HepG2 (cell line): Measurements from ENCODE around the gene KIAA0930. TPM values are rescaled to one million over a fixed set of nuclear protein-coding genes. Genes with fewer than 3 reads are reported as not detected.

Experiments
- ATAC-seq: fragments of 200-7000 bp; cut with Tn5 transposase; 3 replicates; pipeline ENCODE4 v1.9.1; 2020; ENCODE audit warnings: mild to moderate bottlenecking, moderate library complexity
- BruUV-seq: library from RNA; stranded (reverse); fragments of 400-500 nt; replicated peaks from 2 replicates; lab custom pipeline; 2021; lab: Mats Ljungman, UMichigan
- CTCF ChIA-PET: fragments of 300-600 bp; formaldehyde crosslinking; extraction: SDS; loops from one replicate; lab custom pipeline; 2021; ENCODE audit warnings: low total read pairs, inconsistent platforms, low intra/inter-chr PET ratio; lab: Yijun Ruan, JAX
- POLR2A ChIA-PET: fragments of 350-600 bp; sonication (Branson Sonifier 250); formaldehyde crosslinking; loops from one replicate; lab custom pipeline; 2020; ENCODE audit warnings: antibody characterized with exemption, inconsistent platforms; lab: Yijun Ruan, JAX
- DNase-seq: peaks from one replicate; pipeline ENCODE4 v3.0.0-alpha.2; 2015; ENCODE audit warnings: low spot score
- FAIRE-seq: peaks from 3 replicates; lab custom pipeline; 2011; peaks lifted over from hg19 to GRCh38; lab: Jason Lieb, UNC
- H2AFZ ChIP-seq: one replicate; pipeline ENCODE4 v1.6.1; 2011; ENCODE audit warnings: low read length, inconsistent platforms
- H3K27ac ChIP-seq: fragments of 300-600 bp; 3 replicates; pipeline ENCODE4 v1.8.0; 2011; ENCODE audit warnings: mixed run types, mild to moderate bottlenecking, mixed read lengths, low read length, inconsistent platforms; ENCODE audit not compliant: insufficient read depth; ENCODE audit errors: extremely low read length
- H3K27me3 ChIP-seq, 2 experiments: fragments of 200-600 bp in 1 of 2; 2 replicates in 1 of 2; 3 replicates in 1 of 2; pipeline versions ENCODE4 v1.6.0 to v1.8.0; 2011; ENCODE audit warnings: low read length in 2 of 2, mild to moderate bottlenecking in 2 of 2, moderate library complexity in 2 of 2, inconsistent platforms in 1 of 2; ENCODE audit not compliant: insufficient read depth in 2 of 2, control insufficient read depth in 1 of 2
- H3K36me3 ChIP-seq, 2 experiments: fragments of 200-600 bp in 1 of 2; replicated peaks in 1 of 2; 2 replicates in 1 of 2; 3 replicates in 1 of 2; pipeline versions ENCODE4 v1.5.1 to v1.8.0; 2011; ENCODE audit warnings: low read length in 2 of 2, inconsistent platforms in 1 of 2; ENCODE audit not compliant: insufficient read depth in 2 of 2, control insufficient read depth in 1 of 2
- H3K4me1 ChIP-seq: 2 replicates; pipeline ENCODE4 v1.5.1; 2012; ENCODE audit warnings: low read length, inconsistent platforms; ENCODE audit not compliant: insufficient read depth
- H3K4me2 ChIP-seq: 2 replicates; pipeline ENCODE4 v1.6.0; 2011; ENCODE audit warnings: low read depth, low read length, inconsistent platforms
- H3K4me3 ChIP-seq, 3 experiments: fragments of 200-600 bp in 1 of 3; sonication (generic), shearing (Covaris generic) in 1 of 3; replicated peaks in 1 of 3; 2 replicates each; pipeline ENCODE4 v1.5.1; 2011 to 2016; ENCODE audit warnings: low read length in 3 of 3, inconsistent platforms in 2 of 3, low read depth in 2 of 3, mild to moderate bottlenecking in 2 of 3, control low read depth in 1 of 3, mixed read lengths in 1 of 3; ENCODE audit not compliant: insufficient read depth in 1 of 3
- H3K79me2 ChIP-seq: one replicate; pipeline ENCODE4 v1.6.1; 2011; ENCODE audit warnings: low read length, inconsistent platforms; ENCODE audit not compliant: insufficient read depth
- H3K9ac ChIP-seq: 2 replicates; pipeline ENCODE4 v1.6.0; 2011; ENCODE audit warnings: mild to moderate bottlenecking, low read depth, low read length, inconsistent platforms; ENCODE audit not compliant: insufficient read depth
- H3K9me3 ChIP-seq: 2 replicates; pipeline ENCODE4 v1.5.1; 2012; ENCODE audit warnings: mild to moderate bottlenecking, low read length
- H4K20me1 ChIP-seq: 2 replicates; pipeline ENCODE4 v1.6.0; 2011; ENCODE audit warnings: inconsistent platforms, mild to moderate bottlenecking, low read length, moderate library complexity; ENCODE audit not compliant: insufficient read depth
- KLF16 ChIP-seq, 2 experiments: sonication (generic) in 1 of 2; formaldehyde crosslinking in 1 of 2; IDR thresholded peaks; 2 replicates each; pipeline versions ENCODE4 v1.6.1 to v1.8.0; 2016 to 2023; ENCODE audit warnings: missing genetic modification reagents in 2 of 2, missing compliant biosample characterization in 1 of 2
- MIER3 ChIP-seq: IDR thresholded peaks from 2 replicates; pipeline ENCODE4 v1.6.1; 2016; ENCODE audit warnings: missing compliant biosample characterization, borderline replicate concordance
- PBX3 ChIP-seq: sonication (generic); formaldehyde crosslinking; IDR thresholded peaks from 2 replicates; pipeline ENCODE4 v1.8.1; 2023; ENCODE audit warnings: missing genetic modification reagents, inconsistent platforms, borderline replicate concordance
- SPEN ChIP-seq: sonication (generic); formaldehyde crosslinking; IDR thresholded peaks from 2 replicates; pipeline ENCODE4 v1.5.1; 2020; ENCODE audit warnings: low read depth, mild to moderate bottlenecking, missing genetic modification reagents
- SUZ12 ChIP-seq: fragments of 150-350 bp; IDR thresholded peaks from 2 replicates; pipeline ENCODE4 v1.6.1; 2014; ENCODE audit warnings: low read depth, low read length
- TFAP4 ChIP-seq: sonication (generic); IDR thresholded peaks from 2 replicates; pipeline ENCODE4 v1.6.1; 2016; ENCODE audit warnings: low read depth, borderline replicate concordance
- ZBTB26 ChIP-seq: IDR thresholded peaks from 2 replicates; pipeline ENCODE4 v1.6.1; 2016; ENCODE audit warnings: missing compliant biosample characterization, missing genetic modification reagents, borderline replicate concordance
- ZMAT3 ChIP-seq: sonication (generic); formaldehyde crosslinking; conservative IDR thresholded peaks from 2 replicates; pipeline ENCODE4 v1.7.0; 2021; ENCODE audit warnings: missing genetic modification reagents
- ZMAT5 ChIP-seq: sonication (generic); formaldehyde crosslinking; IDR thresholded peaks from 2 replicates; pipeline ENCODE4 v1.5.0; 2020; ENCODE audit warnings: mild to moderate bottlenecking, low read depth, missing genetic modification reagents, borderline replicate concordance
- ZNF235 ChIP-seq: sonication (generic); formaldehyde crosslinking; IDR thresholded peaks from 2 replicates; pipeline ENCODE4 v1.8.1; 2023; ENCODE audit warnings: mild to moderate bottlenecking, missing genetic modification reagents, borderline replicate concordance
- WGBS: methylation state at CpG from one replicate; pipeline ENCODE4 v1.1.6; 2017; ENCODE audit warnings: low lambda C conversion rate; 5-methylcytosine and 5-hydroxymethylcytosine counted together
- in situ Hi-C: cut with HindIII; loops from 2 replicates; pipeline ENCODE4 v1.10.0; 2017; ENCODE audit warnings: low pct_unique_long_range_greater_than_20kb; ENCODE audit not compliant: extremely low pct_ligation_motif_present
- intact Hi-C: fragments of 100-400 bp; cut with micrococcal nuclease; formaldehyde crosslinking; loops from one replicate; pipeline ENCODE4 v1.10.0; 2022; ENCODE audit not compliant: unreplicated experiment
- polyA plus RNA-seq, 8 experiments: library from polyadenylated mRNA; depleted of rRNA in 3 of 8; stranded (reverse) in 7 of 8; unstranded in 1 of 8; fragments of >200 nt; fragmentation: Illumina TruSeq in 4 of 8; extraction: Trizol in 4 of 8; gene quantifications; 2 replicates each; pipeline versions ENCODE4 v1.2.1 to v1.2.3, GENCODE V29; 2011 to 2016; ENCODE audit warnings: low read depth in 4 of 8, missing spikeins in 1 of 8, mixed read lengths in 1 of 8; ENCODE audit not compliant: insufficient read depth in 1 of 8
- total RNA-seq, 5 experiments: library from RNA; depleted of rRNA; stranded (reverse); fragments of >200 nt; fragmentation: Illumina TruSeq; extraction: Trizol; gene quantifications; 2 replicates each; pipeline ENCODE4 v1.2.3, GENCODE V29; 2016; ENCODE audit warnings: low read depth in 1 of 5
- TF ChIP-seq, protein P1 (sequence below): sonication (generic); formaldehyde crosslinking; IDR thresholded peaks from 2 replicates; pipeline ENCODE4 v1.8.0; 2022; ENCODE audit warnings: mild to moderate bottlenecking, missing genetic modification reagents
- TF ChIP-seq, protein P2 (sequence below): sonication (generic); formaldehyde crosslinking; IDR thresholded peaks from 2 replicates; pipeline ENCODE4 v1.8.1; 2023; ENCODE audit warnings: mild to moderate bottlenecking, moderate library complexity, missing genetic modification reagents

The KIAA0930 gene
- total and polyA plus RNA-seq, 2 of the 13 experiments (the other 11 are each of a cell fraction or from before 2014, with no cell fraction given): 27.0 to 38.2 TPM

GRCh38 chr22:45198463-45198795 lies 42.3 kb downstream of the KIAA0930 start:
- FAIRE-seq: no peak
- Histone ChIP-seq H3K9ac (no peak overlapping the region), H4K20me1 (no peaks in the 10 kb centered on the region; the same call in 1 of the 2 replicates), H3K79me2 (no peaks in the 10 kb centered on the region), H3K27me3 (no peaks in the 10 kb centered on the region), H3K27ac (no peak overlapping the region)
- in situ Hi-C loops: no loop called here
- POLR2A ChIA-PET: no interaction called here
- WGBS: 66% methylated on average over 8 of the region's 9 CpGs
- TF ChIP-seq ZMAT3 (CRISPR knock-in tag) (no peak), TFAP4 (no peak), ZBTB26 (CRISPR knock-in tag) (no peak), ZMAT5 (CRISPR knock-in tag) (no peak), ZNF235 (CRISPR knock-in tag) (no peak), PBX3 (no peak), SPEN (no peak), SUZ12 (no peak), MIER3 (CRISPR knock-in tag) (no peak), KLF16 (CRISPR knock-in tag; IDR thresholded peaks at IDR 0.05) (no peak)
- TF ChIP-seq, protein P1, sequence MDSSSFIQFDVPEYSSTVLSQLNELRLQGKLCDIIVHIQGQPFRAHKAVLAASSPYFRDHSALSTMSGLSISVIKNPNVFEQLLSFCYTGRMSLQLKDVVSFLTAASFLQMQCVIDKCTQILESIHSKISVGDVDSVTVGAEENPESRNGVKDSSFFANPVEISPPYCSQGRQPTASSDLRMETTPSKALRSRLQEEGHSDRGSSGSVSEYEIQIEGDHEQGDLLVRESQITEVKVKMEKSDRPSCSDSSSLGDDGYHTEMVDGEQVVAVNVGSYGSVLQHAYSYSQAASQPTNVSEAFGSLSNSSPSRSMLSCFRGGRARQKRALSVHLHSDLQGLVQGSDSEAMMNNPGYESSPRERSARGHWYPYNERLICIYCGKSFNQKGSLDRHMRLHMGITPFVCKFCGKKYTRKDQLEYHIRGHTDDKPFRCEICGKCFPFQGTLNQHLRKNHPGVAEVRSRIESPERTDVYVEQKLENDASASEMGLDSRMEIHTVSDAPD (CRISPR knock-in tag): no peak
- TF ChIP-seq, protein P2, sequence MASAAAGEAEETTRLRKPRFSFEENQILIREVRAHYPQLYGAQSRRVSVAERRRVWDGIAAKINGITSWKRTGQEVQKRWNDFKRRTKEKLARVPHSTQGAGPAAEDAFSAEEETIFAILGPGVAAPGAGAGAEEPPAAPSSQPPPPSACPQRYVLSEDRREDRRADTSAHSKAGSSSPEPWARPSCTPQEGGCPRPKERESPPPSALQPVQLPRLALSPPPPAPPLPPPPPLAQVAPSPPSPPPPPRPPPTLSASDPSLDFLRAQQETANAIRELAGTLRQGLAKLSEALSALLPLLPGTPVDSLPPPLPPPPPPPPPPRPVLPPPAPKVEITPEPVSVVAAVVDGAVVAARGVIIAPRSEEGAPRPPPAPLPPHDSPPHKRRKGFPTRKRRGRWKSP: no peak
- TF ChIP-seq, all 625 proteins: peak for 0
- no peak overlapping the region for H2AFZ ChIP-seq
- ATAC-seq (no peak), DNase-seq (no peak)
- no TSS peak for BruUV-seq
- peaks cover 3% of the 10 kb centered on the region for H3K4me1 ChIP-seq
- no peak overlapping the region for H3K4me3 ChIP-seq
- intact Hi-C loops: loop anchor here (10.0 kb wide), 1 partner anchor 94 kb away; no protein-coding TSS in a partner anchor
- no peaks in the 10 kb centered on the region for H3K9me3 ChIP-seq
- H3K4me2 ChIP-seq: no peak overlapping the region
- peaks cover 13 to 38% of the 10 kb centered on the region in 2 experiments for H3K36me3 ChIP-seq
- CTCF ChIA-PET: no interaction called here
